ENCODE data around the gene LINC00237.

LINC00237 gene

GRCh38 chr20:21106171-21107017 is at the start of gene LINC00237:
TSS of gene LINC00237 (minus strand) at chr20:21106358.
- no peak for DNase-seq (ENCODE audit: low read depth)

DNA sequence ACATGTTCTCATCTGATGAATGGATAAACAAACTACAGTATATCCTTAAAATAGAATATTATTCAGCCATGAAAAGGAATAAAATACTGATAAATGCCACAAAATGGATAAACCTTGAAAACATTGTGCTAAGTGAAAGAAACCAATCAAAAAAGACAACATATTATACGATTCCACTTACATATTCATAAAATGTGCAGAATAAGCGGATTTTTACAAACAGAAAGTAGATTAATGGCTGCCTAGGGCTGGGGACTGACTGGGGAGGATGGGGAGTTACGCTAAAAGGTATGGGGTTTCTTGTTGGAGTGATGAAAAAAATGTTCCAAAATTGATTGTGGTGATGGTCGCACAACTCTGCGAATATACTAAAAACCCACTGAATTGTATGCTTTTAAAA is 49.1 kb upstream of the LINC00237 start:
- no peak for DNase-seq (ENCODE audit: low read depth)

DNA sequence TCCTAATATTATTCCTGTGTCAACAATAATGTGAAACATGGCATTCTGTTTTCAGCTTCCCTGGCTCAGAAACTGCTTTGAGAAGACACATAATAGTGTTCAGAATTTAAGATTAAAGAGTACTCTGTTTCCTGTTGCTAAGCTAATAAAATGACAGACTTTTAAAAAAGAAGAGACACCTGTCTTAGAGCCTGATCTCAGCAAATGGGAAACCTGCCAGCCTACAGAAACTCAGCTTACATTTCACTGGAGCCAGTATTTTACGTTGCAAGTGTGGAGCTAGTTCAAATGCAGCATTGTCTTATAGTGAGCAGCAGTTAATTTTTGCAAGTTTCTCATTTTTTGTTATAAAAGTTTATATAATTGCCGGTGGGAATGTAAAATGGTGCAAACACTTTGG is 48.5 kb upstream of the LINC00237 start:
- no peak for DNase-seq (ENCODE audit: low read depth)

DNA sequence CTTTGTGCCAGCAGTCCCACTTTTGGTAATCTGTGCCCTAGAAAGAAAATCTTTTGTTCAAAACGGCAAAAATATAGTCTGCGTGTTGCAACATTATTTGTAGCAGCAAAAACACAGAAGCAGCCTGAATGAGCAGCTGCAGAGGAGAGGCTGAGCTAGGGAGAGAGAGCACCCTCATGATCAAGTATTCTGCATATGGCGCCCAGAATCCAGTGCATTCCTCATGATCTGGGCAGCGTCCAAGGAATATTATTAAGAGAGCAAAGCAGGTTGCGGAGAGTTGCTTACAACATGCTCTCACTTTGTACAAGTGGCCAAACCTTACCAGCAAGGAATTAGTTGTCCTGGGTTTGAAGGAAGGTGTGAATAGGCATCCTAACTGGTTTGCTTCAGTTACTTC is 45.6 kb upstream of the LINC00237 start:
- DNase-seq (ENCODE audit: low read depth), result no peak

DNA sequence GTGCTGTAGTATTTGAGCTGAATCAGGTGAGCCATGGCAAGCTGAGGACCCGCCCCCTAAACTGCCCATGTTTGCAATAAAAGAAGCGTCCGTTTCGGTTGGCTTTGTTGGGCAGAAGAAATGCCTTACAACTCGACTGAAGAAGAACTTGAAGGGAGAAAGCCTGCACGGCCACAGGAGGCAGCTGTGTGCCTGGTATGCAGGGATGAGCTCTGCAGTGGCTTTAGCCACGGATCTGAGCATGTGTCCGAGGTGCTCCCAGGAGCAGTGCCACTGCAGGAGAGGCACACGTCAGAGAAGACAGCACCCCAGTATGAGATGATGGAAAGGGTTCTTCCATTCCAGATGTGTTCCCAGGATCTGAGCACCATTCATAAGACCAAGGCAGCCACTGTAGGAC is 43.2 kb upstream of the LINC00237 start:
- DNase-seq (ENCODE audit: low read depth), result no peak

- no peak for DNase-seq (ENCODE audit: low read depth)
Observed at GRCh38 chr20:21147593-21147992, 41.4 kb upstream of the LINC00237 start.

GRCh38 chr20:21146215-21146614 is 40.1 kb upstream of the LINC00237 start:
- no peak for DNase-seq (ENCODE audit: low read depth)

DNA sequence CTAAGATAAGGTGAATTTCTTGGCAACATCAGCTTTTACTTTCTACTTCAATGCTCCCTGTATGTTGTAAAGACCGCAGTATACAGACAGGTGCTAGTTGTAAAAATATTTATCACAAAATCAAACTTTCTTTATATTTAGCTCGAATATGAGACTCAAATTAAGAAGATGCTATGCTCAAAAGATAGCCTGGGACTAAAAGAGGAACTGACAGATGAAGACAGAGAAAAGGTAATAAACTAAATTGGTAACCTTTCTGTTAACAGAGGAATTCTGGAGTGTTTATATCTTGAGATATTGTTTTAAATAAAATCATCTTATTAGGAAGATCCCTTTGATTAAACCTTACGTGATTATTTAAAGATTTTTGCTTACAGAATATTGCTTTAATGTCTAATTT is 39.3 kb upstream of the LINC00237 start:
- DNase-seq (ENCODE audit: low read depth), result no peak

DNA sequence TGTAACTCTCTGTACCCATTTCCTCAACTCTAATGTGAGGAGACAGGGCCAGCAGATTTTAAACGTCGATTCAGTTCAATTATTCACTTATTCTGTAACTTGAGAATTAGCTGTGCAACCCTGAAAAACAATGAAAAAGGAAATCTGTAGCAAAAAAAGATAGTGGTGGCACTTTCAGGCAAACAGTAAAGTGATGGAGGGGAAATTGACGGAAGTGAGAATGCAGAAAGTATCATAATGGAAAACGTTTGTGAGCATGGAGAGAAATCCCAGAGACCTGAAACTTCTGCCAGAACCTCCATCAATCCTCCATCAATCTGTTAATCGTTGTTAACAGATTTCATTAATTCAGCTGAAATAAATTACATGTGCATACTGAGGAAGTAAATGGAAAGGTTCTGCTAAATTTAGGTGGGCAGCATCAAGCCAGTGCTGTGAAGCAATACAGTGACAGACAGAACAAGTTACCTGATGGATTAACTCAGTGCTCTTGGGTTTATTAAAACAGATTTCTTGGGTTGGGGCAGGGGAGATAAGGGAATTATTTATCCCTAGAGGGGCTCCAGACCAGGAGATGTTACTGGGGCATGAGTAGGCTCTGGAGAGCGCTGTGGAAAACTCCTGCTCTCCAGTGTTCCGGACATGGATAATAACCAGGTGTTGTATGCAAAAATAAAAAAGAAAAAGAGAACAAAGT is 37.2 kb upstream of the LINC00237 start:
- no peak for DNase-seq (ENCODE audit: low read depth)

GRCh38 chr20:21141825-21142224 is 35.7 kb upstream of the LINC00237 start:
- DNase-seq (ENCODE audit: low read depth), result no peak

GRCh38 chr20:21139881-21140566 is 33.9 kb upstream of the LINC00237 start:
- no peak for DNase-seq (ENCODE audit: low read depth)

- DNase-seq (ENCODE audit: low read depth), result no peak
Observed at GRCh38 chr20:21137078-21137477, 30.9 kb upstream of the LINC00237 start.

GRCh38 chr20:21136015-21136732 is 30.0 kb upstream of the LINC00237 start:
- no peak for DNase-seq (ENCODE audit: low read depth)

- no peak for DNase-seq (ENCODE audit: low read depth)
Observed at GRCh38 chr20:21134883-21135493, 28.8 kb upstream of the LINC00237 start.

GRCh38 chr20:21133917-21134622 is 27.9 kb upstream of the LINC00237 start:
- no peak for DNase-seq (ENCODE audit: low read depth)

- no peak for DNase-seq (ENCODE audit: low read depth)
Observed at GRCh38 chr20:21133404-21133803, 27.2 kb upstream of the LINC00237 start.

DNA sequence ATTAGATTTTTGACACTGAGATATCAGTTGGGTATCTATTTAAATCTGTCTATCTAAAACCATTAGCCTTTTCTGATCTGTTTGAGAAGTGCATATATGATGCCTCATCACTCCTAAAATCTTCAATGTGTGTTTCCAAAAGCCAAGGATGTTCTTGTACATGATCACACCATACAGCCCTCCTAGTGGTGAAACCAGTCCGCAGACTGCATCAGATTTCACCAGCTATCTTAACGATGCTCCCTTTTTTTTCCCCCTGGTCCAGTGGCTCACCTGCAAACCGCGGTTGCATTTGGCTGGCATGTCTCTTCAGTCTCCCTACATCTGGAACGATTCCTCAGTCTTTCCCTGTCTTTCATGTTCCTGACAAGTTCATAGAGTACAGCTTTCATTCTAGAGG is 23.7 kb upstream of the LINC00237 start:
- no peak for DNase-seq (ENCODE audit: low read depth)

GRCh38 chr20:21127201-21127981 is 21.2 kb upstream of the LINC00237 start:
- DNase-seq (ENCODE audit: low read depth), result no peak

GRCh38 chr20:21126581-21126870 is 20.4 kb upstream of the LINC00237 start:
- DNase-seq (ENCODE audit: low read depth), result no peak

GRCh38 chr20:21125849-21126580 is 19.9 kb upstream of the LINC00237 start, which contains the start of gene KIZ:
TSS of gene KIZ (plus strand) at chr20:21126082. CDS start at chr20:21126116, 34 bp downstream.
- DNase-seq (ENCODE audit: low read depth), result peak; percentile 72

All from non-pigmented ciliary epithelial cell (primary cell).